SK-N-SH treated with all-trans-retinoic acid at 6 μM for 48 hours (cell line): Measurements from ENCODE around the gene ACR.

Experiments used
- ATAC-seq: fragments of 200-7000 bp; cut with Tn5 transposase; 3 replicates; pipeline ENCODE4 v1.9.1; 2020; ENCODE audit warnings: mild to moderate bottlenecking, moderate library complexity
- BACH2 ChIP-seq: fragments of 250-450 bp; sonication (Bioruptor Pico); IDR thresholded peaks from 2 replicates; pipeline ENCODE4 v1.9.0; 2021; ENCODE audit warnings: mild to moderate bottlenecking, borderline replicate concordance
- CSDC2 ChIP-seq: fragments of 250-450 bp; sonication (Bioruptor Pico); IDR thresholded peaks from 2 replicates; pipeline ENCODE4 v1.5.0; 2020; ENCODE audit warnings: mild to moderate bottlenecking, moderate library complexity
- ESRRG ChIP-seq: fragments of 250-450 bp; sonication (Bioruptor Pico); IDR thresholded peaks from 2 replicates; pipeline ENCODE4 v1.6.1; 2021; ENCODE audit warnings: mild to moderate bottlenecking
- ISL1 ChIP-seq: fragments of 250-450 bp; sonication (Bioruptor Pico); IDR thresholded peaks from 2 replicates; pipeline ENCODE4 v2.1.2; 2022; ENCODE audit warnings: mild to moderate bottlenecking, moderate library complexity
- OSR1 ChIP-seq: fragments of 250-450 bp; sonication (Bioruptor Pico); IDR thresholded peaks from 2 replicates; pipeline ENCODE4 v1.8.0; 2022; ENCODE audit warnings: moderate library complexity, mild to moderate bottlenecking, inconsistent platforms
- PATZ1 ChIP-seq: fragments of 250-450 bp; sonication (Bioruptor Pico); IDR thresholded peaks from 2 replicates; pipeline ENCODE4 v1.8.0; 2020; ENCODE audit warnings: mild to moderate bottlenecking, moderate library complexity, borderline replicate concordance
- POU6F1 ChIP-seq: fragments of 250-450 bp; sonication (Bioruptor Pico); IDR thresholded peaks from 2 replicates; pipeline ENCODE4 v1.8.0; 2021; ENCODE audit warnings: low read depth, mild to moderate bottlenecking, moderate library complexity, borderline replicate concordance
- PPARA ChIP-seq: fragments of 250-450 bp; sonication (Bioruptor Pico); IDR thresholded peaks from 2 replicates; pipeline ENCODE4 v1.5.0; 2020; ENCODE audit warnings: mild to moderate bottlenecking, borderline replicate concordance
- RARB ChIP-seq: fragments of 250-450 bp; sonication (Bioruptor Pico); IDR thresholded peaks from 2 replicates; pipeline ENCODE4 v1.8.0; 2021; ENCODE audit warnings: mild to moderate bottlenecking, moderate library complexity
- SNAI2 ChIP-seq: fragments of 250-450 bp; sonication (Bioruptor Pico); IDR thresholded peaks from 2 replicates; pipeline ENCODE4 v1.5.0; 2020; ENCODE audit warnings: mild to moderate bottlenecking, moderate library complexity
- TOX ChIP-seq: fragments of 250-450 bp; sonication (Bioruptor Pico); IDR thresholded peaks from 2 replicates; pipeline ENCODE4 v1.8.0; 2021; ENCODE audit warnings: mild to moderate bottlenecking, moderate library complexity, borderline replicate concordance
- TSHZ2 ChIP-seq: fragments of 250-450 bp; sonication (Bioruptor Pico); IDR thresholded peaks from 2 replicates; pipeline ENCODE4 v1.5.0; 2020; ENCODE audit warnings: mild to moderate bottlenecking, moderate library complexity
- ZC3H10 ChIP-seq: fragments of 250-450 bp; sonication (Bioruptor Pico); IDR thresholded peaks from 2 replicates; pipeline ENCODE4 v1.5.1; 2021; ENCODE audit warnings: mild to moderate bottlenecking, moderate library complexity
- ZFP3 ChIP-seq: fragments of 250-450 bp; sonication (Bioruptor Pico); IDR thresholded peaks from 2 replicates; pipeline ENCODE4 v1.5.0; 2020; ENCODE audit warnings: mild to moderate bottlenecking, moderate library complexity
- ZFP30 ChIP-seq: fragments of 450-650 bp; formaldehyde crosslinking; IDR thresholded peaks from 2 replicates; pipeline ENCODE4 v1.5.0; 2022; ENCODE audit warnings: mild to moderate bottlenecking, moderate library complexity
- ZNF565 ChIP-seq: fragments of 450-650 bp; formaldehyde crosslinking; conservative IDR thresholded peaks from 2 replicates; pipeline ENCODE4 v1.5.0; 2020; ENCODE audit warnings: low read depth, mild to moderate bottlenecking, moderate library complexity
- ZNF70 ChIP-seq: fragments of 450-650 bp; formaldehyde crosslinking; IDR thresholded peaks from 2 replicates; pipeline ENCODE4 v1.5.0; 2020; ENCODE audit warnings: mild to moderate bottlenecking, moderate library complexity
- ZNF8 ChIP-seq: fragments of 450-650 bp; formaldehyde crosslinking; IDR thresholded peaks from 2 replicates; pipeline ENCODE4 v1.5.0; 2020; ENCODE audit warnings: mild to moderate bottlenecking, moderate library complexity
- TF ChIP-seq, protein P1 (sequence below): fragments of 250-450 bp; sonication (Bioruptor Pico); IDR thresholded peaks from 2 replicates; pipeline ENCODE4 v1.5.1; 2020; ENCODE audit warnings: low read depth, mild to moderate bottlenecking, moderate library complexity

ACR gene

DNA sequence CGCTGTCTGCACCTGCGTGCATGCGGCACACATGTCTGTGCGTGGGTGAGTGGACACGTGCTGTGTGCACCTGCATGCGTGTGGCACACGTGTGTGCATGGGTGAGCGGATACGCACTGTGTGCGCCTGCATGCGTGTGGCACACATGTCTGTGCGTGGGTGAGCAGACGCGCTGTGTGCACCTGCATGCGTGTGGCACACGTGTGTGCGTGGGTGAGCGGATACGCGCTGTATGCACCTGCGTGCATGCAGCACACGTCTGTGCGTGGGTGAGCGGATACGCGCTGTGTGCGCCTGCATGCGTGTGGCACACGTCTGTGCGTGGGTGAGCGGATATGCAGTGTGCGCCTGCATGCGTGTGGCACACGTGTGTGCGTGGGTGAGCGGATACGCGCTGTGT, 27.1 kb upstream of the ACR start:
- TF ChIP-seq ZFP30 (CRISPR knock-in tag) (no peak), ZNF565 (CRISPR knock-in tag) (no peak), SNAI2 (CRISPR knock-in tag) (no peak), OSR1 (CRISPR knock-in tag) (no peak), ISL1 (CRISPR knock-in tag) (no peak), ZC3H10 (CRISPR knock-in tag) (no peak), PATZ1 (CRISPR knock-in tag) (no peak), ESRRG (no peak), TOX (no peak), ZNF70 (CRISPR knock-in tag) (no peak), BACH2 (no peak), PPARA (CRISPR knock-in tag) (no peak), RARB (no peak), ZFP3 (CRISPR knock-in tag) (no peak), ZNF8 (no peak), POU6F1 (CRISPR knock-in tag) (no peak)
- TF ChIP-seq, protein P1, sequence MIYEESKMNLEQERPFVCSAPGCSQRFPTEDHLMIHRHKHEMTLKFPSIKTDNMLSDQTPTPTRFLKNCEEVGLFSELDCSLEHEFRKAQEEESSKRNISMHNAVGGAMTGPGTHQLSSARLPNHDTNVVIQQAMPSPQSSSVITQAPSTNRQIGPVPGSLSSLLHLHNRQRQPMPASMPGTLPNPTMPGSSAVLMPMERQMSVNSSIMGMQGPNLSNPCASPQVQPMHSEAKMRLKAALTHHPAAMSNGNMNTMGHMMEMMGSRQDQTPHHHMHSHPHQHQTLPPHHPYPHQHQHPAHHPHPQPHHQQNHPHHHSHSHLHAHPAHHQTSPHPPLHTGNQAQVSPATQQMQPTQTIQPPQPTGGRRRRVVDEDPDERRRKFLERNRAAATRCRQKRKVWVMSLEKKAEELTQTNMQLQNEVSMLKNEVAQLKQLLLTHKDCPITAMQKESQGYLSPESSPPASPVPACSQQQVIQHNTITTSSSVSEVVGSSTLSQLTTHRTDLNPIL (CRISPR knock-in tag), result no peak
- no peak for ATAC-seq

DNA sequence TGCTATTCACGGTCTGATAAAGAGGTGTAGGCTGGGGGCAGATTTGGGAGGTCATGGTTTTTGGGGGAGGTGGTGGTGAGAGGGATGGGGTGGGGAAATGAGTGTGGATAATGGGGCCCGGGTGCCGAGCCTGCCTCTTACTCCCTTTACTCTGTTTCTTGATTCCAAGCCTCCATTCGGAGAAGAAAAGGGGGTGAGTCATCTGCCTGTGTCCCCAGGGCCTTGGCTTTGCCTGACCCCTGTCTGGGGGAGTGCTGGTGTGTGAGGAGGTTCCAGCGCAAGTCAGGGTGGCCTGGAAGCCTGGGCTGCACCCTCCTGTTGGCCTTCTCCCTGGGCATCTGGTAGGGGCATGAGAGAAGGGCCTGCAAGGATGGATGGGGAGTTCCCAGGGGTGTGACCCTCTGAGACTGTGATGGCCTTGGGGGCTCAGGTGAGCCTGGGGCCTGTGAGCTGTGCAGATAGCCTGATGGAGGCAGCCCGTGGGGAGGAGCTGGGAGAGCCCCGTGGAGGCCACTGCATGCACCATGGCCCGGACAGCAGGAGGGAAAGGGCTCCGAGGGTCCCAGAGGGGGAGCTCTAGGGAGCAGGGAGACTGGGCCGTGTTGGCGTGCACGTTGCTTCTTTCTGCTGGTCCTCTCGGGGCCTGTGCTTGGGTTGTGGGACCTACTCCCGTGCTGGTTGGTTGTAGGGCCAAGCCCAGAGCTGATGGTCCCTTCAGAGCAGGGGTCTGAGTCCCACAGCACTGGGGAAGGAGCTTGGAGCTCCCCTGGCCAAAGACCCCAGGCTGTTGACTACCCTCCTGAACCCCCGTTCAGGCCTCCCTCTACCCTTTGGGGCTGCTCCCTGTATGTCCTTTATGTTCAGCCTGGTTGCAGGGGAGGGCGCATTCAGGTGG, 26.3 kb upstream of the ACR start:
- TF ChIP-seq CSDC2 (CRISPR knock-in tag) (no peak), ZFP30 (CRISPR knock-in tag) (no peak), ZNF70 (CRISPR knock-in tag) (no peak), TSHZ2 (CRISPR knock-in tag) (no peak), POU6F1 (CRISPR knock-in tag) (no peak)
- TF ChIP-seq, all 23 proteins: peak for 0
- no peak for ATAC-seq

GRCh38 chr22:50712341-50713007, 25.5 kb upstream of the ACR start:
- TF ChIP-seq PPARA (CRISPR knock-in tag), result no peak
- TF ChIP-seq ZNF70 (CRISPR knock-in tag), result no peak
- TF ChIP-seq ISL1 (CRISPR knock-in tag), result no peak
- TF ChIP-seq, protein P1 (CRISPR knock-in tag), result no peak
- no peak for TF ChIP-seq ZNF565 (CRISPR knock-in tag)
- no peak for ATAC-seq
